AG04449 (cell line): ENCODE measurements around the gene MTMR8.

Source experiments
- CTCF ChIA-PET: fragments of 350-600 bp; formaldehyde crosslinking; extraction: SDS; loops from one replicate; lab custom pipeline; 2021; ENCODE audit warnings: antibody characterized with exemption; lab: Yijun Ruan, JAX
- POLR2A ChIA-PET: fragments of 400-600, 350-600 bp; formaldehyde crosslinking; extraction: SDS; loops from one replicate; lab custom pipeline; 2020; ENCODE audit warnings: antibody characterized with exemption, inconsistent platforms; lab: Yijun Ruan, JAX
- DNase-seq: peaks from one replicate; pipeline ENCODE4 v3.0.0-alpha.2; 2010; ENCODE audit warnings: low read depth, low spot score
- H3K4me3 ChIP-seq: 2 replicates; pipeline ENCODE4 v1.5.1; 2011; ENCODE audit warnings: low read depth, mild to moderate bottlenecking, control low read depth, low read length
- CTCF ChIP-seq: IDR thresholded peaks from one replicate; pipeline ENCODE4 v1.5.1; 2011; ENCODE audit warnings: mild to moderate bottlenecking, moderate library complexity, low read length, control low read depth, inconsistent platforms; ENCODE audit not compliant: insufficient read depth; ENCODE audit errors: missing control alignments

The MTMR8 gene

GRCh38 chrX:64379924-64380323, 15.3 kb downstream of the MTMR8 start:
- no peak for TF ChIP-seq CTCF
- CTCF ChIA-PET = no interaction called here
- POLR2A ChIA-PET = no interaction called here
- DNase-seq = no peak
- H3K4me3 ChIP-seq = no peak overlapping the region

- ChIA-PET POLR2A (no interaction called here), CTCF (no interaction called here)
- no peak for TF ChIP-seq CTCF
- H3K4me3 ChIP-seq = no peak overlapping the region
- no peak for DNase-seq
Observed at GRCh38 chrX:64377753-64378152, 17.5 kb downstream of the MTMR8 start.

GRCh38 chrX:64352081-64352480, 43.2 kb downstream of the MTMR8 start:
- no peak overlapping the region for H3K4me3 ChIP-seq
- no peak for TF ChIP-seq CTCF
- CTCF ChIA-PET = no interaction called here
- DNase-seq = no peak
- POLR2A ChIA-PET = no interaction called here

- TF ChIP-seq CTCF = no peak
- no peak overlapping the region for H3K4me3 ChIP-seq
- ChIA-PET CTCF (no interaction called here), POLR2A (no interaction called here)
- no peak for DNase-seq
Observed at GRCh38 chrX:64350521-64350920, 44.7 kb downstream of the MTMR8 start.

- POLR2A ChIA-PET = no interaction called here
Observed at GRCh38 chrX:64350047-64350446, 45.2 kb downstream of the MTMR8 start.

GRCh38 chrX:64342811-64343210, 52.4 kb downstream of the MTMR8 start:
- POLR2A ChIA-PET = no interaction called here
- CTCF ChIA-PET = no interaction called here
- DNase-seq = no peak
- H3K4me3 ChIP-seq = no peak overlapping the region
- TF ChIP-seq CTCF = no peak

More at GRCh38 chrX:64350047-64350446, 45.2 kb downstream of the MTMR8 start:
- no peak for DNase-seq
- no peak overlapping the region for H3K4me3 ChIP-seq
- TF ChIP-seq CTCF = no peak
- CTCF ChIA-PET = no interaction called here

- POLR2A ChIA-PET = no interaction called here
- no peak overlapping the region for H3K4me3 ChIP-seq
- no peak for TF ChIP-seq CTCF
- DNase-seq = no peak
- CTCF ChIA-PET = no interaction called here
Observed at GRCh38 chrX:64338296-64338695, 57.0 kb downstream of the MTMR8 start.
